Measurements from ENCODE around the gene HDAC10.

- TF ChIP-seq CTCF (IDR thresholded peaks at IDR 0.05) (no peak), POLR2AphosphoS5 (IDR thresholded peaks at IDR 0.05; ENCODE audit: low read depth, low read length) (no peak), REST (IDR thresholded peaks at IDR 0.05; ENCODE audit: insufficient read depth in 1 of 2, low read depth in 2 of 2, low read length in 1 of 2) (no peak), SIN3A (IDR thresholded peaks at IDR 0.05; ENCODE audit: borderline replicate concordance, insufficient read depth, low read depth, low read length) (no peak), TCF7L2 (IDR thresholded peaks at IDR 0.05; ENCODE audit: low read depth, low read length) (no peak)
Observed at GRCh38 chr22:50262973-50263617, 12.0 kb upstream of the HDAC10 start.
